GM19043 (cell line): ENCODE results near the gene ST8SIA2.

Experiments
- ATAC-seq: cut with Tn5 transposase; IDR thresholded peaks from one replicate; pipeline ENCODE4 v1.9.1; 2021; ENCODE audit warnings: low read depth; ENCODE audit not compliant: unreplicated experiment

ST8SIA2 gene, protein sequence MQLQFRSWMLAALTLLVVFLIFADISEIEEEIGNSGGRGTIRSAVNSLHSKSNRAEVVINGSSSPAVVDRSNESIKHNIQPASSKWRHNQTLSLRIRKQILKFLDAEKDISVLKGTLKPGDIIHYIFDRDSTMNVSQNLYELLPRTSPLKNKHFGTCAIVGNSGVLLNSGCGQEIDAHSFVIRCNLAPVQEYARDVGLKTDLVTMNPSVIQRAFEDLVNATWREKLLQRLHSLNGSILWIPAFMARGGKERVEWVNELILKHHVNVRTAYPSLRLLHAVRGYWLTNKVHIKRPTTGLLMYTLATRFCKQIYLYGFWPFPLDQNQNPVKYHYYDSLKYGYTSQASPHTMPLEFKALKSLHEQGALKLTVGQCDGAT

DNA sequence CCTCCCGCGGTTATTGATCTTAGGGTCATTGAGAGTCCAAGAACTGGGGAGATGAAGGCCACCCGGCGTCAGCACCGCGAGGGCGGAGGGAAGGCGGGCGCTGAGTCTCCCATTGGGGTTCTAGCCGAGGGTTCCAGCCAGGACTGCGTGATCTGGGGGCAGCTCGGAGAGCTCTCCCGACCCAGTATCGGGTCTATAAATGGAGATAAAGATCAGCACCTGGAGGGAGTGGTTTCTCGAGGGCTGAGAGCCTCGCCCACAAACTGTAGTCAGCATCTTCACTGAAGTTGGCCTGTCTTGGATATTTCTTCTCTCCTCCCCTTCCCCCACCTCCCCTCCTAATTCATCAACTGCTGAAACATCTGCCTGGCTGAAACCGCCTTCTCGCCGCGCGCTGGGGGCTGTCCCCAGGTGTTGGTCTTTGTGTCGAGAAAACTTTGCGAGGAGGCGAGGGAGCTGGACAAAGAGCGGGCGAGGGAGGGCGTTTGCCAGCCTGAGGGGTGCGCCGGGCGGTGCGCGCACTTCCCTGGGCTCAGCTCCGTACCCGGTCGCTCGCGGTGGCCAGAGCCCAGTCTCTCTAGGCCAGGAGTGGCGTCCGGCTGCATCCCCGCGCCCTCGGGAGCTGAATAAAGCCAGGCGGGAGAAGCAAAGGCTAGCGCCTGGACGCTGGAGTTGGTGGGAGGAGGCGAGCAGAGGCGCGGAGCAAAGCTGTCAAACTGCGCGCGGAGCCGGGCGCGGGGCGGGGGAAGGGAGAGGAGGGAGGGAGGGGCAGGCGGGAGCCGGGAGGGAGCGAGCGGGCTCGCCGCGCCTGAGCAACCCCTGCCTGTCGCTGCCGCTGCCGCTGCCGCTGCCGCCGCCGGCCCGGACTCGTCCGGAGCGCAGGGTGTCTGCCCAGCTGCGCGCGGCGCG is at the start of gene ST8SIA2:
TSS of gene ST8SIA2 (plus strand) at position 811 of the 909 bp plus-strand sequence. CDS start 184 bp downstream, outside the sequence.
- no peak for ATAC-seq

DNA sequence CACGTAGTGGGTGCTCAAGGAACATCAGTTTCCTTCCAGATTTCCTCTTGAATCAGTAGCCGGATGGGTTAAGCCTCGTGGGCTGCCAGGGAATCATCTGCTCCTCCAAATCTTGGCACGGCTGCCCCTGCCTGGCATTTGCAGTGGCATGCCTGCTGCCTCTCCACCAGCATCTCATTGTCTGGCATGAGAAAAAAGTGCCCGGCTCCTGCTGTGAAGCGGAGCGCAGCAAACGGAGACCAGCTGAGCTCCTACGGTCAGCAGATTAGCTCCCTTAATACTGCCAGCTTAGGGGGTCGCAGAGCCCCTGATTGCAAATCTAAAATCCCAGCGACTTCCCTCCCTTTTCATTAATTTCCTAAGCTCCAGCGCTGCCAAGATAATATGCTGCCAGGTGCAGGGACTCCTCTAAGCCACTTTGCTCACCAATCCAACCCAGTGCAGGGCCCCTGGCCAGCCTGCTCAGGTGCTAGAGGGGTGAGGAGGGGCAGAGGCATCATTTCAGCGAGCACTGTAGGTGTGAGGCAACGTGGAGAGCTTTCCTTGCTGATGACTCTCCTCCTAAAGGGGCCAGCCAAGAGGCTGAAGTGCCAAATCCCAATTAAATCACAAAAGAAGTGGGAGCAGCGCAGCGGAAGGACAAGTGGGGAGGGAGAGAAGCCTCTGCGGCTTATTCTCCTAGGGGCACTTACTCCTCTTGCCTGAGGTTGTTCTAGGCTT is 49.6 kb upstream of the ST8SIA2 start:
- no peak for ATAC-seq

DNA sequence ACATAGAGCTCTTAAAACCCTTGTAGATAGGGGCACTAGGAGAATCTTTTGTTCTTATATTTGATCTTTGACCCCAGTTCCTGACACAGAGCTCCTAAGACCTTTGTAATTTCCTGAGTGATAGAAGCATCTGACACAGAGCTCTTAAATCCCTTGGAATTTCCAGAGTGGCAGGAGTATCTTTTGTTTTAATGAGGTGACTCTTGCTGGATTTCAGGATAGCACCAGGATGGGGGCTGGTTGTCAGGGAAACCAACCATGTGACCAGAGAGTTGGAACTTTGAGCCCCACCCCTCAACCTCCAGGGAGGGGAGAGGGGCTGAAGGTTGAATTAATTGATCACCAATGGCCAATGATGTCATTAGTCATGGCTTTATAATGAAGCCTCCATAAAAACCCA is 47.6 kb upstream of the ST8SIA2 start:
- ATAC-seq: no peak

DNA sequence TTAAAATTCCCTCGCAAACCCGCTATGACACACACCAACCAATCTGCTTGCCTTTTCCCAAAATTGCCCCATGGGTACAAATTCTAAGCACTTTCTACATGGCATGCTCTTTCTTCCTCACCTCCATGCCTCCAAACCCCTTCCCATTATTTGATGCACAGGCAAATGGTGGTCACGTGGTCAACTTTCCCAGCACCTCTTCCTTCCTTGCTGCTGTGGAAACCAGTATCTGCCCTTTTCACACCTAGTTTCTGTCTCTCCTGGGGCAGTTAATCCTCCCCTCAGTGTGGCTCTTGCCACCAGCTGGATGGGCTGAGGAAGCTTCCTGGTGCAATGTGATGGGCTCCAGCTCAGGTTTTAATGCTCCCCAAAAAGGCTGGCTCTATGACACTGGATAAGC is 38.4 kb upstream of the ST8SIA2 start:
- no peak for ATAC-seq

DNA sequence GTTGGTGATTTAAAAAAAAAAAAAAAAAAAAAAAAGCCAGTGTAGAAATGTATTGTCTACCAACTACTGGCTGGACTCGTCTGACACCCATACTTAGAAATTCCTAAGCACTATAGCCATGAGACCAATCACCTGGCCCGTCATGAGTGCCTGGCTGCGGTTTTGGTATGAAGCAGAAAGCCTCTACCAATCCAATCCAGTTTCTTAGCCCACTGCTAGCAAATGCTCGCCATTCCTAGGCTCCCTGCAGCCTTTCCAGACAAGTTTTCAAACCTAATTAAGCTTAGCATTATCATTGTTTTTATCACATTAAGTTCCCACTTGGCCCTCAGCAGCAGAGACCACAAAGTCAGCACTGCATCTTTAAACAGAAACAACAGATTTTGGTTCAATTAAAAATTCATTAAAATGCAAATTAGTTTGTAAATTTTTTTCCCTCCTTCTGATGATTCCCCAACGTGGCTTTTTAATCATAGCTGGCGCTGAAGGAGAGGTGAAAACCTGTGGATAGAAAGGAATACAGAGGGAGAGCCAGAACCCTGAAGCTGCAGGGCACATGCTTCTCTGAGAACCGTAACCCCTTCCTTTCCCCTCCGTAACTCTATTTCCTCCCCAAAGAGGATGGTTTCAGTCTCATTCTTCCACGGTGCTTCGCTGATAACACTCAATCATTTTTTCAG is 32.2 kb upstream of the ST8SIA2 start:
- no peak for ATAC-seq

DNA sequence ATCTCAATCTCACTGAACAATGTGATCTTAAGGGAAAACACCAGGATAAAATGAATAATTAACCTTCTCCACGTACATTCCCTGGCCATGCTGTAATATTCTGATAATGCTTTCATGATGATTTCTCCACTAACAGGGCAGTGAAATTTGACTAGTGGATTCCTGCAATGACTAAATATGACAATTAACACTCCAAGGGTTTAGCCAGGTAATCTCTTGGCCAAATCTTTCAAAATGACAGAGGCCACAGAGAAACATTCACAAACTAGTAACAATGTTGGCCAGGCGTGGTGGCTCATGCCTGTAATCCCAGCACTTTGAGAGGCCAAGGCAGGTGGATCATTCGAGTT is 31.7 kb upstream of the ST8SIA2 start:
- no peak for ATAC-seq

DNA sequence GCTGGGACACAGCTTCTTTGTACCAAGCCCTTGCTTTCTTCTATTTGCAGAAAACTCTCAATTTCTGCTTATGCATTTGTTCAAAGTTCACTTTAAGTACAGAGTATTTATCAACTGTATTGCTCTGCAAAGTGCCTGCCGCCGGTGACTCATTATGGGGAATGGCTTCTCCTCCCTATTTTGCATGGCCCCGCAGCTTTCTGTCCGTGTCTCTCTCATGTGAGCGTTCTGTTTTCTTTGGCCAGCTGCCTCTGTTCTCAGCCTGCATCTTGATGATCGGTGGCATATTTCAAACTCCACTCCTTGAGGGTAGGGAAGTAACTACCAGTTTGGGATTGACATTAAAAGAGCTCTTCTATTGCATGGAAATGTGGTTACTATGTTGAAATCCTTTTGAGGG is 28.6 kb upstream of the ST8SIA2 start:
- ATAC-seq: no peak

DNA sequence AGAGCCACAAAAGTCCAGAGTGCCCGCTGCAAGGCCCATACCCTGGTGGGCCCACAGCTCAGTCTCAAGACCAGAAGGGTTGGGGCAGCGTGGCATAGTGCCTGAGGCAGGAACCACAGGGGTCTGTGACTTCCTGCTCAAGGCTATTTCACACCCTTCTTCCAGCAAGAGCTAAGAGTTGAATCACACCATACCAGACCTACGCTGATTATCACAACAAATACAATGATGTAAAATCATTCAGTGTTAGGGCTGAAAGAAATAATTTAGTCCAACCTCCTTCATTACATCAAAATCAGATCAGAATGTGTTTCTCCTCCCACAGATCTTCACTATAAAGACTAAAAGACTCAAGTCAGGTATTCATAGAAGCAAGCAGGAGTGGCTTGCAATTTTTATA is 27.8 kb upstream of the ST8SIA2 start:
- no peak for ATAC-seq

DNA sequence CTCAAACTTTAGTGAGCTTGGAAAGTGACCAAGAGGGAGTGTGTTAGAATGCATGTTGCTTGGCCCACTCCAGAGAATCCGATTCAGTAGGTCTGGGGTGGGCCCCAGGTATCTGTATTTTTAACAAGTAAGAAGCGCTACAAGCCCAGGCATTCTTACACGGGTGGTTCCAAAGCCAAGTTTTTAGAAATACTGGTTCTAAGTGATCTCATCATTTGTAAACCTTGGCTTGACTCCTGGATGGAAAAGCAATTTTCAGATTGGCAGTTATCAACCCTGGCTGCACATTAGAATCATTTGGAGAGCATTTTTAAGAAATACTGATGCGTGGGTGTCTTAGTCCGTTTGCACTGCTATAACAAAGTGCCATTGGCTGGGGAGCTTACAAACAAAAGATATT is 27.3 kb upstream of the ST8SIA2 start:
- ATAC-seq: no peak

DNA sequence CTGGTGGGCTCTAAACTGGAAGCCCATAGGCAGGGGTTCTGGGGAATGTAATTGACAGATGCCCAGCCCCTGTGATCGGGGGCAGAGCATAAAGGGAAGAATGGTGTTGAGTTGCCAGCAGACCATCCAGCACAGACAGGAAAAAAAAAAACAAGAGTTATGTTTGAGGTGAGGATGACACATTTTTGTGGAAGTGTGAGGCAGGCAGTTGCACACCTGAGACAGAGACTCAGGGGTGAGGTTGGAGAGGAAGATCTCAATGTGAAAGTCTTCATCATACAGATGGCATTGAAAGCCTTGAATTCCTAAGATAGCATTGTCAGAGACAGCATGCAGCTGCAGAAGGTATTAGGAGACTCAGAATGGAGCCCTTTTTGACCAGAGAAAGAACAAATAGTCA is 18.6 kb upstream of the ST8SIA2 start:
- no peak for ATAC-seq

DNA sequence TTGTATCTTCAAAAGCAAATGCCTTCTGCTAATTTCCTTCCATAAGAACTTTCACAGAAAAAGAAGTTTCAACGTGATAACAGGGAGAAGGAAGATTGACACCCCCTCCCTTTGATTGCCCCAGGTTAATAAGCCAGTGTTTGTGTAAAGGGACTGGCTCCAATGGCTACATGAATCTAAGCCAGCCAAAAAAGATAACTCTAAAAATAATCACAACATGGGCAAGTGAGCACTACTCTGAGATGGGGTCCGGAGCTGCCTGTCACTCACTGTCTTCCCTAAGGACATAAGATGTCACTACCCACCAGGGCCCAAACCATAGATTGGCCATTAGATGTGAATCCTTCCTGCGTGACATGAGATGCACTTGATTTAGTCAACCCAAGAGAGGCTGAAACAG is 17.6 kb upstream of the ST8SIA2 start:
- no peak for ATAC-seq

DNA sequence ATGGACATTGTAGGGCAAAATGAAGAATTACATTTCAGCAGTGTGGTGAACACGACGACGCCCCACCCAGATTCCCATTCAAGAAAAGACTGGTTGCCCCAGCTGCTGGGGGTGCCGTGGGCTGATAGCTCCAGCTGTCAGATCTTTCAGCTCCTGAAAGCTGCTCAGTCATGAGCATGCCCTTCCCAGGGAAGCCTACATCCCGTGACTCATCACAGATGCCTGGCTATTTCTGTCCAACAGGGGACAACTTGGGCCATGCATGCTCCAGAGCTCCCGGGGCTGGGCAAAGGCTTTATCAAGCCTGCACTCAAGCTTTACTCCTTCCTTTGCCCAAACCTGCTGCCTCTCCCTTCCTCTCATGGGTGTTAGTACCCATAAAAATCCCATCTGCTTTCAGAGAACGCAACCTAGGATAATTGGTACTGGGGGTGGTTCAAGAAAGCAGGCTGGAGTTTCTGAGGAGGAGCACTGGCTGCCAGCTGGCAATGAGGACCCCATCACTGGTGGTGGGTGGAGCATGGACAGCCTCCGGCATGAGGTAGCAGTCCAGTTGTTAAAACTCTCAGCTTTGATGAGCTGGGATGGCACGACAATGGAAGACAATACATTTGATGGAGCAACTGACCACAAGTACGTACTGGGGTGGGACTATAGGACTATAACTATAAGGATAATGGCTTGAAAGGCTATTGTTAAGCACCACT is 16.4 kb upstream of the ST8SIA2 start:
- no peak for ATAC-seq

DNA sequence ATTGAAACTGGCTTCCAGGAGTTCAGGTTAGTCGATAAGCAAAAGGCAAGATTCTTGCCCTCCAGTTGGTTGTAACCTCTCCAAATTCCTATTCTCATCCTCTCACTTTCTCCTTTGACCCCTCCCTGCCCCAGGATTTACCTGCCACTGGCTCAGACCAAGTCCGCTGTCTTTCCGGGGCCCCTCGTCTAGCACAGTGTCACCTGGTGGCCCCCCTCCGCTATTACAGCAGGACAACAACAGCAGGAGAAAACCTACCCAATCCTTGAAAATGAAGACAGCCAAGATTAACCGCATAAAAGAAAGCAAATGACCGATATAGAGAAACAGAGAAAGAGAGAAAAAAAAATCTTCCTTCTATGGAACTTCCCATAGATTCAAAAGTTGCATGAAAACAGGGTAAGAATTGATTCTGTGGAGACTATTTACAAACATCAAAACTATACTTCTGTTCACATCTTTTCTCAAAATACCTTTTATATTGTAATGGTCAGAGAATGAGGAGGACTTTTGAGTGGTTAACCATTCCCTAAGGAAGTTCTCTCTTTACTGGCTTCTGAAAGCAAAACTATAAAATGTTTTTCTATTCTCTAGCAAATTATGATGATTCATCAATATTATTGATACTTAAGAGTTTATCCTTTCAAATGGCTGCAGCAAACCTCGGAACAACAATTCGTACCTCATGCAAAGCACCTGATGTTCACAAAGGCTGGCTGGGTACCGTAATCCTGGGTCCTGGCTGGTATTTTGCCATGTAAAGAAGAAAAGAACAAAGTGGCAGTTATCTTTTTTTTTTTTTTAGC is 10.0 kb upstream of the ST8SIA2 start:
- ATAC-seq: no peak

DNA sequence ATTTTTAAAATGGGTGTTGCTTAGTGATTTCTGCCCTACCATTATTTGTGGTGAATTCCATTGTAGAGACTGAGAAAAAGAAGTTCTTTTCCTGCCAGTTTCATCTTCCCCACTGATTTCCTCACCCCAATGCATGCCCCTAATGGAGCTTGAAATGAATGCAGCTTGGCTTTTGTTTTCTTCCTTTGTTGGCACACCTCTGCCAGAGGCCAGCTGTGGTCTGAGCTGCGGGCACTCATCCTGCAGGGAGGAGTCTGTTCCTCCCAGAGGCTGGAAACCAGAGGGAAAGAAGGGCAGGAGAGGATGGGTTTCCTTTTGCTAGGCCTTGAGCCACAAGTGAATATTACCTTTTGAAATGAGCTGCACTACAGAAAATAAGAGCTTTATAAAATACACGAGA is 9.3 kb upstream of the ST8SIA2 start:
- no peak for ATAC-seq

DNA sequence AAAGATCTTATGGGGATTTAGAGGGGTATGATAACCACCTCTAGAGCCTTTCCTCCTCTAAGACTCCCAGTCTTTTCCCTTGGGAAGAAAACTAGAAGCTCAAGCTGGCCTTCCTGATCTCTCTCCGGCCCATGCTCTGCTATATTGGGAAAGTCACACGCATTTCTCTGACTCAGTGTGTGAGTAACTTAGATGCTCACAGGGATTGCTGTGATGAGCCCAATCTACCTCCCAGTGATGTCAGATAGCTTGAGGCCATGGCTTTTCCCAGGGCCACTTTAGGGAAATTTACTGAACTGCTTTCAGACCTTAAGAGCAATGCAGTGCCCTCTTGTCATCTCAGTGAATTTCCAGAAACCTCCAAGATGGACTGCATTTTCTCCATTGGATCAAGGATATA is 8.6 kb upstream of the ST8SIA2 start:
- ATAC-seq: no peak

DNA sequence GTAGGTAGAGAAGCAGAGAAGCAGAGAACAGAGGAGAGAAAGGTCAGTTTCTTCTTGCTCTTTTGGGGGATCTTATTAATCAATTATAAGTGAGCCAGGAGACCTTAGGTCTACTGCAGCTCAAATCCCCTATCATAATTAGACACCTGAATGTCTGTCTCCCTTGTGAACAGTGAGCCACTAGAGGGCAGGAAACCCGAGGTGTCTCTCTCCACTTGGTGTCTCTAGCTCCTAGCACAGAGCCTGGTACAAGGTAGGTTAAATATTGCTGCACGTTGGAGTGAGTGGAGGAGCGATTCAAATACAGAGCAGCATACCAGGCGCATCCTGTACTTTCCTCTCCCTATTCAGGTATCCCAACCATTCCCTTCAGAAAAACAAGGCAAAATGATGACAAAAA is 2.0 kb upstream of the ST8SIA2 start:
- ATAC-seq: no peak

DNA sequence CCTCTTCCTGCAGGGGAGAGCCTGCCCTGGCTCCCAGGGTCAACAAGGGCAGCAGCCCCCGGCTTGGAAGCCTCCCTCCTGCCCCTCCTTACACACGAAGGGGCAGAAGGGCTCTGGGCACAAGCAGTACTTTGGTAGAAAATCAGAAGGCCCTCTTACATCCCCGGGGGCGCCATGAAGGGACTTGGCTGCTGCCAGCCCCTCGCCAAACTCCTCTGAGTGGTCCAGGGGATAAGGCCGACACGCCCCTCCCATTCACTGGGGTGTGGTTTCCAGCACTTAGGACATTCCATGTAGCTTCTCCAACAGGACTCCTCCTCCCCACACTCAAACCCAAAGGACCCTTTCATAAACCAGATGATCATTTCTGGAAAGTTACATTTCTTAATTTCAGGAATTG is 1.2 kb upstream of the ST8SIA2 start:
- ATAC-seq: no peak

DNA sequence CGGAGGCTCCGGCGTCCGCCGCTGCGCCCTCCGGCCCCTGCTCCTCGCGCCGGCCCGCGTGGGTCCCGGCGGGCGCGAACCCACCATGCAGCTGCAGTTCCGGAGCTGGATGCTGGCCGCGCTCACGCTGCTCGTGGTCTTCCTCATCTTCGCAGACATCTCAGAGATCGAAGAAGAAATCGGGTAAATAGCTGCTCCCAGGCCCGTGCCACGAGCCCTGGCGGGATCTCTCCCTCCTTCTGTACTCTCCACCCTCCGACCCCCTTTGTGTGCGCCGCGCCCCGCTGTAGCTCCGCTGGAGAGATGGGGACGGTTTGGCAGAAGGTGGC is 263 bp downstream of the ST8SIA2 start:
- ATAC-seq: no peak

DNA sequence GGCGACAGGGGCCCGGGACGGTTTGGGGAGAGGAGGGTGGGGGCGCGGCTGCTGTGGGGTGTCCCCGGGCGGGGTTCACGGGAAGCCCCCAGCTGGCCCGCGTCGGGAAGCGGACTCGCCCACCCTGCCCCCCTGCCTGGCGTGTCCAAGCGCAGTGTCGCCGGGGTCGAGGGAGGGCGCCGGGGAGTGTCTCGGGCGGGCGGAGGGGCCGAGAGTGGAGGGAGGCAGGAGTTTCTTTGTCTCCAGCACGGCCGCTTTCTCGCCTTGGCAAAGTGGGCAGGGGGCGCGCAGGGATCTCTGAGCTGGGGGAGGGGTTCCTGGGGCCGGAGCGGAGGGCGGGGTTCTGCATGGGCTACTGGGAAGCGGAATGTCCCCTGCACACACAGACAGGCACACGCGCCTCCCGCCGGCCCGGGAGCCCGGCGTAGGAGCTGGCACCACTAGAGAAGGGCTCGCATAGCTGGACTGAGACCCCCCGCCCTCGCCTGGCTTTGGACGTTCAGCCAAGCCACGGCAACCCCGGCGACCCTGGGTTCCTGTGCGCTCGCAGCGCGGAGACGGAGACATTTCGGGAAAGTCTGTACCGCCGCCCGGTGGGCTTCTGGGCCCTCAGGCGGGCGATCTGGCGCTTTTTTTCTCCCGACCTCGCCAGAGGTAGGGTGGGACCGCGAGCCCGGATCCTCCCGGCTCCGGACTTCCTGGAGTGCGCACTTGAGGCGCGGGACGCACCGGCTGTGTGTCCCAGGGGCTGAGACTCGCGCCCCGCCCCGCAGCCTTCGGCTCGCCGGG is 822 bp downstream of the ST8SIA2 start:
- ATAC-seq: no peak
